Endothelial cell of umbilical vein (primary cell): ENCODE results near the gene TUB. TPM values are rescaled to one million over a fixed set of nuclear protein-coding genes. Genes with fewer than 3 reads are reported as not detected.

Experiments used
- BruUV-seq: library from RNA; stranded (reverse); fragments of 400-500 nt; replicated peaks from 2 replicates; lab custom pipeline; 2021; lab: Mats Ljungman, UMichigan
- CTCF ChIA-PET: fragments of 300-600, 350-600 bp; sonication (Branson Sonifier 250); formaldehyde crosslinking; loops from one replicate; lab custom pipeline; 2021; ENCODE audit warnings: antibody characterized with exemption, inconsistent platforms; lab: Charles Lee
- POLR2A ChIA-PET: fragments of 300-600, 350-600 bp; sonication (Branson Sonifier 250); formaldehyde crosslinking; loops from one replicate; lab custom pipeline; 2021; ENCODE audit warnings: antibody characterized with exemption, inconsistent platforms; lab: Charles Lee
- DNase-seq: peaks from one replicate; pipeline ENCODE4 v3.0.0-alpha.2; 2011; ENCODE audit warnings: low read depth, low spot score
- FAIRE-seq: peaks from 2 replicates; lab custom pipeline; 2011; peaks lifted over from hg19 to GRCh38; lab: Jason Lieb, UNC
- H2AFZ ChIP-seq: 2 replicates; pipeline ENCODE4 v1.6.0; 2012; ENCODE audit warnings: low read depth, low read length, control low read depth, inconsistent platforms
- H3K27ac ChIP-seq: 2 replicates; pipeline ENCODE4 v1.5.1; 2011; ENCODE audit warnings: low read depth, mild to moderate bottlenecking, control low read depth, low read length, moderate library complexity; ENCODE audit not compliant: insufficient read depth
- H3K27me3 ChIP-seq, 2 experiments: 2 replicates each; pipeline versions ENCODE4 v1.6.0 to v1.6.1; 2011; ENCODE audit warnings: low read length in 2 of 2, mixed read lengths in 1 of 2; ENCODE audit not compliant: control insufficient read depth in 2 of 2, insufficient read depth in 2 of 2
- H3K36me3 ChIP-seq, 2 experiments: 2 replicates in 1 of 2; 3 replicates in 1 of 2; pipeline ENCODE4 v1.5.1; 2011; ENCODE audit warnings: low read length in 2 of 2, mild to moderate bottlenecking in 1 of 2, moderate library complexity in 1 of 2; ENCODE audit not compliant: control insufficient read depth in 2 of 2, insufficient read depth in 2 of 2; ENCODE audit errors: extremely low read depth in 1 of 2
- H3K4me1 ChIP-seq: 3 replicates; pipeline ENCODE4 v1.5.1; 2011; ENCODE audit warnings: mild to moderate bottlenecking, low read length; ENCODE audit not compliant: control insufficient read depth, insufficient read depth; ENCODE audit errors: extremely low read depth
- H3K4me2 ChIP-seq: 2 replicates; pipeline ENCODE4 v1.6.1; 2011; ENCODE audit warnings: low read length, control low read depth, mixed read lengths; ENCODE audit not compliant: insufficient read depth
- H3K4me3 ChIP-seq, 3 experiments: fragments of 200-600 bp in 1 of 3; sonication (generic), shearing (Covaris generic) in 1 of 3; replicated peaks in 1 of 3; 2 replicates each; pipeline ENCODE4 v1.5.1; 2011 to 2016; ENCODE audit warnings: control low read depth in 3 of 3, low read length in 3 of 3, mild to moderate bottlenecking in 2 of 3, inconsistent platforms in 1 of 3, low read depth in 1 of 3, moderate library complexity in 1 of 3; ENCODE audit not compliant: insufficient read depth in 1 of 3
- H3K79me2 ChIP-seq: 2 replicates; pipeline ENCODE4 v1.6.0; 2012; ENCODE audit warnings: low read length, inconsistent platforms; ENCODE audit not compliant: control insufficient read depth, insufficient read depth
- H3K9ac ChIP-seq: replicated peaks from 2 replicates; pipeline ENCODE3; 2011; ENCODE audit warnings: low read length, control low read depth; ENCODE audit not compliant: insufficient read depth; ENCODE audit errors: extremely low read depth
- H3K9me1 ChIP-seq: replicated peaks from 3 replicates; pipeline ENCODE4 v1.6.0; 2011; ENCODE audit warnings: mild to moderate bottlenecking, low read length; ENCODE audit not compliant: control insufficient read depth, insufficient read depth; ENCODE audit errors: extremely low read depth
- H3K9me3 ChIP-seq: replicated peaks from 2 replicates; pipeline ENCODE4 v1.5.1; 2012; ENCODE audit warnings: low read length, inconsistent platforms; ENCODE audit not compliant: control insufficient read depth, insufficient read depth
- H4K20me1 ChIP-seq: replicated peaks from 2 replicates; pipeline ENCODE3; 2011; ENCODE audit warnings: mild to moderate bottlenecking, low read length; ENCODE audit not compliant: control insufficient read depth, insufficient read depth; ENCODE audit errors: extremely low read depth
- CTCF ChIP-seq, 2 donors: IDR thresholded peaks; 1 replicate in 1 of 2; 2 replicates in 1 of 2; pipeline ENCODE4 v1.5.1; 2011; ENCODE audit warnings: low read length in 2 of 2, mild to moderate bottlenecking in 2 of 2, moderate library complexity in 2 of 2, control low read depth in 1 of 2, inconsistent platforms in 1 of 2, low read depth in 1 of 2; ENCODE audit not compliant: insufficient read depth in 1 of 2; ENCODE audit errors: extremely low read depth in 1 of 2
- EZH2 ChIP-seq: IDR thresholded peaks from 2 replicates; pipeline ENCODE4 v1.6.1; 2012; ENCODE audit warnings: borderline replicate concordance, low read depth, mild to moderate bottlenecking, moderate library complexity, low read length, inconsistent platforms; ENCODE audit not compliant: severe bottlenecking
- FOS ChIP-seq: IDR thresholded peaks from 2 replicates; pipeline ENCODE4 v1.6.1; 2011; ENCODE audit warnings: mild to moderate bottlenecking, low read length, moderate library complexity, borderline replicate concordance; ENCODE audit not compliant: insufficient read depth
- GATA2 ChIP-seq: IDR thresholded peaks from 2 replicates; pipeline ENCODE4 v1.7.0; 2011; ENCODE audit warnings: low read depth, mild to moderate bottlenecking, moderate library complexity, mixed read lengths, low read length; ENCODE audit not compliant: insufficient read length, insufficient read depth
- JUN ChIP-seq: IDR thresholded peaks from 2 replicates; pipeline ENCODE4 v1.6.1; 2011; ENCODE audit warnings: borderline replicate concordance, low read depth; ENCODE audit not compliant: insufficient read length, insufficient read depth
- MAX ChIP-seq: IDR thresholded peaks from 2 replicates; pipeline ENCODE4 v1.6.1; 2011; ENCODE audit not compliant: insufficient read depth, insufficient read length
- MYC ChIP-seq: IDR thresholded peaks from one replicate; pipeline ENCODE4 v1.6.1; 2011; ENCODE audit warnings: mild to moderate bottlenecking, low read depth, low read length
- POLR2A ChIP-seq: IDR thresholded peaks from 2 replicates; pipeline ENCODE4 v1.6.1; 2012; ENCODE audit warnings: low read depth, mild to moderate bottlenecking, control low read depth, low read length
- POLR2AphosphoS5 ChIP-seq: IDR thresholded peaks from 2 replicates; pipeline ENCODE4 v1.6.1; 2012; ENCODE audit warnings: low read depth, mild to moderate bottlenecking, control low read depth, low read length, moderate library complexity; ENCODE audit not compliant: insufficient read depth
- dilution Hi-C: fragments of 300-500 bp; cut with MboI; formaldehyde crosslinking; loops from one replicate; pipeline ENCODE4 v1.15.0; 2019; ENCODE audit warnings: low sequenced_read_pairs; ENCODE audit not compliant: extremely low pct_ligation_motif_present
- intact Hi-C: fragments of 100-400 bp; cut with micrococcal nuclease; formaldehyde crosslinking; loops from one replicate; pipeline ENCODE4 v1.10.0; 2022
- polyA plus RNA-seq, 4 experiments: library from polyadenylated mRNA; depleted of rRNA in 3 of 4; stranded (reverse) in 3 of 4; unstranded in 1 of 4; fragments of >200 nt; gene quantifications; 2 replicates each; pipeline versions ENCODE4 v1.2.1 to v1.2.3, GENCODE V29; 2011 to 2012; ENCODE audit warnings: missing spikeins in 1 of 4
- total RNA-seq: library from RNA; stranded (reverse); gene quantifications from 2 replicates; pipeline ENCODE4 v1.2.3, GENCODE V29; 2021

Gene TUB
- total and polyA plus RNA-seq, 2 donors (not counting 3 experiments of a cell fraction or from before 2014, with no cell fraction given) = 2.3 to 3.9 TPM

GRCh38 chr11:8055091-8055835 lies 25.7 kb upstream of the TUB start:
- Histone ChIP-seq H3K27ac (no peak overlapping the region), H3K27me3 (peaks cover 0 to 11% of the 10 kb centered on the region in 2 experiments), H2AFZ (no peak overlapping the region), H3K9ac (no peak overlapping the region), H3K9me1 (no peaks in the 10 kb centered on the region), H3K4me3 (no peak overlapping the region), H3K4me1 (no peaks in the 10 kb centered on the region), H3K4me2 (no peak overlapping the region), H3K79me2 (no peaks in the 10 kb centered on the region), H3K36me3 (no peaks in the 10 kb centered on the region), H3K9me3 (no peaks in the 10 kb centered on the region), H4K20me1 (no peaks in the 10 kb centered on the region)
- FAIRE-seq (no peak), DNase-seq (no peak)
- no peak for TF ChIP-seq POLR2AphosphoS5
- no peak for TF ChIP-seq CTCF (IDR thresholded peaks at IDR 0.05; ENCODE audit: extremely low read depth in 1 of 2, insufficient read depth in 1 of 2, low read depth in 1 of 2, low read length in 2 of 2)
- no peak for TF ChIP-seq EZH2
- TF ChIP-seq MYC = no peak
- TF ChIP-seq JUN = no peak
- TF ChIP-seq GATA2 = no peak
- no peak for TF ChIP-seq MAX
- TF ChIP-seq POLR2A = no peak
- TF ChIP-seq FOS = no peak
- no TSS peak for BruUV-seq
- ChIA-PET CTCF (interaction anchor here (1.0 to 3.1 kb wide), 4 partner anchors 17 to 49 kb away, joined by 3 to 14 read pairs (median 4); no protein-coding TSS in a partner anchor), POLR2A (no interaction called here)
- dilution Hi-C loops (no loop called here), intact Hi-C loops (no loop called here)
